Activated CD4-positive, alpha-beta T cell treated with anti-CD3 and anti-CD28 coated beads, Interleukin-2, amount 10 ng/mL, durations not matched to agents 7 days and 5 days (primary cell): Measurements from ENCODE around the gene BACH2. TPM values are rescaled to one million over a fixed set of nuclear protein-coding genes. Genes with fewer than 3 reads are reported as not detected.
A peak's percentile ranks its signal among the peaks of the same experiment; 100 is the strongest.

Experiments
- CTCF ChIA-PET: fragments of 350-600 bp; sonication (Branson Sonifier 250); formaldehyde crosslinking; loops from one replicate; lab custom pipeline; 2021; ENCODE audit warnings: antibody characterized with exemption; lab: Charles Lee
- POLR2A ChIA-PET: fragments of 350-600 bp; sonication (Branson Sonifier 250); formaldehyde crosslinking; loops from one replicate; lab custom pipeline; 2021; ENCODE audit warnings: antibody characterized with exemption; lab: Charles Lee
- DNase-seq: peaks from one replicate; pipeline ENCODE4 v3.0.0-alpha.2; 2020
- H3K27ac Mint-ChIP-seq: one replicate; pipeline ENCODE4 v1.8.0; 2021; ENCODE audit warnings: mild to moderate bottlenecking, moderate library complexity, mixed read lengths
- H3K27me3 Mint-ChIP-seq: one replicate; pipeline ENCODE4 v1.8.0; 2021; ENCODE audit warnings: mixed read lengths
- H3K36me3 Mint-ChIP-seq: one replicate; pipeline ENCODE4 v1.8.0; 2021; ENCODE audit warnings: low read depth, mixed read lengths
- H3K4me1 Mint-ChIP-seq: one replicate; pipeline ENCODE4 v1.8.0; 2021; ENCODE audit warnings: mixed read lengths
- H3K4me3 Mint-ChIP-seq: one replicate; pipeline ENCODE4 v1.8.0; 2021; ENCODE audit warnings: mild to moderate bottlenecking, moderate library complexity, mixed read lengths
- H3K9me3 Mint-ChIP-seq: one replicate; pipeline ENCODE4 v1.8.0; 2021; ENCODE audit warnings: mixed read lengths
- total RNA-seq, 2 experiments: library from RNA; stranded (reverse); gene quantifications; one replicate each; pipeline ENCODE4 v1.2.3, GENCODE V29; 2021

The BACH2 gene
- total RNA-seq, 2 experiments from 2014 or later = 59.4 to 61.6 TPM

GRCh38 chr6:90087106-90087833 is 209.4 kb downstream of the BACH2 start:
- CTCF ChIA-PET = no interaction called here
- no peak overlapping the region for H3K27ac Mint-ChIP-seq
- H3K4me1 Mint-ChIP-seq = peaks cover 74% of the 10 kb centered on the region
- no peak for DNase-seq
- no peak overlapping the region for H3K4me3 Mint-ChIP-seq
- POLR2A ChIA-PET = no interaction called here
- peaks cover 52% of the 10 kb centered on the region for H3K36me3 Mint-ChIP-seq
- H3K27me3 Mint-ChIP-seq = no peaks in the 10 kb centered on the region
- peaks cover 5% of the 10 kb centered on the region for H3K9me3 Mint-ChIP-seq

DNA sequence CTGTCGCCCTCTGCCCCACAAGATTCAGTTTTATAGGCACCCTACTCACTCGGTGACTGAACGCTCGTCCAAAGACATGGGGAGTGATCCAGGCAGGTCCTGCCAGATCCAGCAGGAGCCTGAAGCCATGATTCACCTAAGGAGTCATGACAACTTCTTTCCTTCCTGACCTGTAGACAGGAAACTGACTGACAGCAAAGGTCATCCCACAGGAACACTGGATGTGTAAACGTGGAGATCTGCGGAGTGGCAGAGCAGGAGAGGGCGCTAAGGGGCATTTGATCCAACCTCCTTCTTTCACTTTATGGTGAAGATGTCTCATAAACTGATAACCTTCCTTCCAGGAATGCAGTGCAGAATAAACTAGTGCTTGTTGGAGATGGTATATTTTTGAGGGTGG is 210.1 kb downstream of the BACH2 start:
- H3K4me3 Mint-ChIP-seq = no peak overlapping the region
- ChIA-PET POLR2A (no interaction called here), CTCF (no interaction called here)
- no peak for DNase-seq
- peaks cover 52% of the 10 kb centered on the region for H3K36me3 Mint-ChIP-seq
- peaks cover 81% of the 10 kb centered on the region for H3K4me1 Mint-ChIP-seq
- H3K9me3 Mint-ChIP-seq = peaks cover 5% of the 10 kb centered on the region
- no peak overlapping the region for H3K27ac Mint-ChIP-seq
- H3K27me3 Mint-ChIP-seq = no peaks in the 10 kb centered on the region

DNA sequence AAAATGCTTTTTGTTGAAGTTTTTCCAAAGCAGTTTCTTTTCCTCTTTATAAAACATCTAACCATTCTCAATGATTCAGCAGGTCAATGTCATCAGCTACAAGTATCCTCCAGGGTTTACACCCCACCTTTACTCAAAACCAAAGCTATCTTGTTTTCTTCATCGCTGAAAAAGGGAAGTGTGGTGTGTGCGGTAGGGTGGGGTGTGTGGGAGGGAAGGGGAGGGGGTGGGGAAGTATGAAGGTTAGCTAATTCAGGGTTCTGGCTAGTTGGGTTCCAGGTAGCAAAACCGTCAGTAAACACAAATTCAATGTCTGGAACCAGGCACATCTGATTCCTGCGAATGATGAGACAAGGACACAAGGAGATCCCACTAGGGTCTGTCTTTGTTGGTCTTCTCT is 212.8 kb downstream of the BACH2 start:
- Mint-ChIP-seq H3K9me3 (no peaks in the 10 kb centered on the region), H3K4me3 (peak overlapping the region; percentile 26), H3K27me3 (no peaks in the 10 kb centered on the region), H3K27ac (peak overlapping the region; percentile 63), H3K4me1 (peaks cover 79% of the 10 kb centered on the region), H3K36me3 (peaks cover 48% of the 10 kb centered on the region)
- POLR2A ChIA-PET = interaction anchor here (0.6 kb wide), 1 partner anchor 26 kb away, joined by 3 read pairs; no protein-coding TSS in a partner anchor
- CTCF ChIA-PET = interaction anchor here (0.6 to 1.1 kb wide), 3 partner anchors 11 to 717 kb away, joined by 3 to 4 read pairs (median 3); no protein-coding TSS in a partner anchor
- DNase-seq = peak; percentile 68

GRCh38 chr6:90082847-90083246 is 213.8 kb downstream of the BACH2 start:
- peak overlapping the region; percentile 21 for H3K4me3 Mint-ChIP-seq
- CTCF ChIA-PET = interaction anchor here (0.7 to 1.8 kb wide), 9 partner anchors 9 to 396 kb away, joined by 3 to 4 read pairs (median 3); no protein-coding TSS in a partner anchor

DNA sequence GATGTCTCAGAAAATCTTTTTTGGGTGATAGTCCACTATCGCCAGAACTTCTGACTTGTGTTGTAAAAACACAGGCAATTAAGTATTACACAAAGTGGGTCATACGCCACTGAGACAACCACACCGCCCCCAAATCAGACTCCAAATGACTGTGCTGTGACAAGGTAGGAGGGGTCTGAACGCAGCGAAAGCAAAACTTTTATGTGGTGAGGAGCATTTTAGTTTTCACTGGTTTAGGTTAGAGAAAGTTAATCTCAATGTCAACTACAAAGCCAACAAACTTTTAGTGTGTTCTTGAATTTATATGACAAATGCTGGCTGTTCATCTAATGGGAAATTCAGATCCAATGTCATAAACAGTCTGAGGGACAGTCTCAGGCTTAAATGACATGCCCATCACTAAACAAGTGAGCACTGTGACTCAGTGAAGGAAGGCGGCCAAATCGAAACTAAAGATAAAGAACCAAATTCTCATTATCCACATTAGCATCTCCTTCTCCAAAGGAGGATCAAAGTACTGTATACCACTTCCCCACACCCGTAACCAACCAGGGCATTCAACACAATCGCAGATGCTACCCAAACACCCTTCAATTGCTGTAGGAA is 215.7 kb downstream of the BACH2 start:
- H3K27me3 Mint-ChIP-seq = no peaks in the 10 kb centered on the region
- peak overlapping the region; percentile 96 for H3K27ac Mint-ChIP-seq
- peaks cover 53% of the 10 kb centered on the region for H3K36me3 Mint-ChIP-seq
- DNase-seq = peak; percentile 87
- ChIA-PET POLR2A (no interaction called here), CTCF (interaction anchor here (1.0 to 1.2 kb wide), 3 partner anchors 13 to 398 kb away, joined by 3 read pairs; no protein-coding TSS in a partner anchor)
- H3K4me3 Mint-ChIP-seq = peak overlapping the region; percentile 86
- no peaks in the 10 kb centered on the region for H3K9me3 Mint-ChIP-seq
- H3K4me1 Mint-ChIP-seq = peaks cover 84% of the 10 kb centered on the region

More at GRCh38 chr6:90082847-90083246, 213.8 kb downstream of the BACH2 start:
- POLR2A ChIA-PET = interaction anchor here (0.6 kb wide), 1 partner anchor 11 kb away, joined by 3 read pairs; no protein-coding TSS in a partner anchor
- Mint-ChIP-seq H3K9me3 (no peaks in the 10 kb centered on the region), H3K36me3 (peaks cover 53% of the 10 kb centered on the region), H3K4me1 (peaks cover 82% of the 10 kb centered on the region), H3K27ac (peak overlapping the region; percentile 44), H3K27me3 (no peaks in the 10 kb centered on the region)
- DNase-seq = no peak

DNA sequence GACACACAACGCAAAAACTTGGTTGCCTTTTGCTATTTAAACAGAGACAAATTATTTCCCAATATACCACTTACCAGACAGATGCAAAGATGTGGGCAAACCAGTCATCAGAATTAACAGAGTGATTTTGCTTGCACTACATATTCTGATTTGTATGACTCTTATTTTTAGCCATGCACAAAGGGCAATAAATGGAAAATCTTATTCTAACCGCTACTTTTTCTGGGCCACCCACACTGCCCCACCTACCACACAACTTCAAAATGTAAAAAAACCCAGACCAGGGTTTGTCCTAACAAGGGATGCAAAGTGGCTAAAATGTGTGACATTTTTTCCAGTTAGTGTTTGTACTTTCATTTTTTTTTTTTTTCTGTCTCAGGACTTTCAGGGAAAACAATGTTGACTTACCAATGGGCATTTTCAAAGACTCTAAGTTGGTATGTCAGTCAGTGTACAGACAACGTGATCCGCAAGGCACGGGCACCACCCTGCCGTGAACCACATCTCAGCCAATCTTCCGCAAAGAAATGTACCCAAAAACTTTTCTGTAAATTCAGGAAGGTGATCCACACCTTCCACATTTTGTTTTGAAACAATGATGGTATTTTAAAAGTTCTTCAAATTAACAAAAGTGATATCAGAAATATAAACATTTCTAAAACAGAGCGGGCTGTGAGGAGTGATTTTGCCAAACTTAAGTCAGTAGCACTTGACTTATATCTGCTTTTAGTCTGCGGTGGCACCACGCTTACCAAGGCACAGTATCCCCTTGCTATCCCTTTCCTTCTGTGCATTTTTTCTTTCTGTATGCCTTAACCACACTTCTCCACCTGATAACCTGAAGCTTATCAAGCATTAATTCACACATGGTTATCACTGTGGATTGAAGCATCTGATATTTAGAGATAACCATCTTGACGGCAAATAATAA is 216.8 kb downstream of the BACH2 start:
- H3K4me1 Mint-ChIP-seq = peaks cover 80% of the 10 kb centered on the region
- ChIA-PET CTCF (interaction anchor here (1.0 to 1.2 kb wide), 3 partner anchors 11 to 399 kb away, joined by 3 read pairs; no protein-coding TSS in a partner anchor), POLR2A (no interaction called here)
- H3K36me3 Mint-ChIP-seq = peaks cover 49% of the 10 kb centered on the region
- H3K9me3 Mint-ChIP-seq = no peaks in the 10 kb centered on the region
- H3K27ac Mint-ChIP-seq = peak overlapping the region; percentile 96
- peak; percentile 35 for DNase-seq
- no peaks in the 10 kb centered on the region for H3K27me3 Mint-ChIP-seq
- peak overlapping the region; percentile 86 for H3K4me3 Mint-ChIP-seq

DNA sequence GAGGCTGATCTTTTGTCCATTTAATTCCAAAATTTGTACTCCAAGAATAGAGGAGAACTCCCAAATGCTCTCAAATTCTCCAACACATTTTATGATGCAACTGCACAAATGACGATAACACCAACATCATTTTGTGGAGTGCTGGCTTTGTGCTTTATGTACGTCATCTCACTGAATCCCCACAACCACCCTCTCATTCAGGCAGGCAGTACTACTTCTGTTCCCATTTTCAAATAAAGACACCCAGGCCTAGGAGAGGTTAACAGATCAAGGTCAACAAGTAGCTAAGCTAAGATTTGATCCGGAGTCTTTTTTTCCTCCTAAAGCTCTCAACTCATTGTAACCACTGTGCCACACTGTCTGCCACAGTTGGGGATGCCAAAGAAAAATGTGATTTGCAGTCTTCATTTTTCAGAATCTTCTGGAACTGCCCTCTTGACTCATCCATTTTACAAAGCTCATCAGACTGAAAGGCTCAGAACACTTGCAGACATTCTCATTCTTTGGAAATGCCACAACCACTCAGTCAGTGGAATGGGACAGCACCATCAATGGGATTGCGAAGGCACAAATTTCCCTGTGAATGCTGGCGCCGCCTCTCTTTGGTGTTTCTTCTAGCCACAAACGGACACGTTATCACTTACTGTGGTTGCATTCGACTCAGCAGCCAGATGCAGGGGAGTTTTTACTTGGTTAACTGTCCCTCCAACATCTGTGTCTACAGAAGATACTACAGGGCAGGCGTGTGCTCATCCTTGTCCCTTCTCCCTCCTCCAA is 217.9 kb downstream of the BACH2 start:
- CTCF ChIA-PET = no interaction called here
- no peaks in the 10 kb centered on the region for H3K27me3 Mint-ChIP-seq
- H3K36me3 Mint-ChIP-seq = peaks cover 55% of the 10 kb centered on the region
- H3K4me3 Mint-ChIP-seq = peak overlapping the region; percentile 86
- peak overlapping the region; percentile 96 for H3K27ac Mint-ChIP-seq
- POLR2A ChIA-PET = interaction anchor here (0.7 kb wide), 1 partner anchor 311 kb away, joined by 4 read pairs; no protein-coding TSS in a partner anchor
- H3K4me1 Mint-ChIP-seq = peaks cover 80% of the 10 kb centered on the region
- H3K9me3 Mint-ChIP-seq = no peaks in the 10 kb centered on the region
- DNase-seq = peak; percentile 52

DNA sequence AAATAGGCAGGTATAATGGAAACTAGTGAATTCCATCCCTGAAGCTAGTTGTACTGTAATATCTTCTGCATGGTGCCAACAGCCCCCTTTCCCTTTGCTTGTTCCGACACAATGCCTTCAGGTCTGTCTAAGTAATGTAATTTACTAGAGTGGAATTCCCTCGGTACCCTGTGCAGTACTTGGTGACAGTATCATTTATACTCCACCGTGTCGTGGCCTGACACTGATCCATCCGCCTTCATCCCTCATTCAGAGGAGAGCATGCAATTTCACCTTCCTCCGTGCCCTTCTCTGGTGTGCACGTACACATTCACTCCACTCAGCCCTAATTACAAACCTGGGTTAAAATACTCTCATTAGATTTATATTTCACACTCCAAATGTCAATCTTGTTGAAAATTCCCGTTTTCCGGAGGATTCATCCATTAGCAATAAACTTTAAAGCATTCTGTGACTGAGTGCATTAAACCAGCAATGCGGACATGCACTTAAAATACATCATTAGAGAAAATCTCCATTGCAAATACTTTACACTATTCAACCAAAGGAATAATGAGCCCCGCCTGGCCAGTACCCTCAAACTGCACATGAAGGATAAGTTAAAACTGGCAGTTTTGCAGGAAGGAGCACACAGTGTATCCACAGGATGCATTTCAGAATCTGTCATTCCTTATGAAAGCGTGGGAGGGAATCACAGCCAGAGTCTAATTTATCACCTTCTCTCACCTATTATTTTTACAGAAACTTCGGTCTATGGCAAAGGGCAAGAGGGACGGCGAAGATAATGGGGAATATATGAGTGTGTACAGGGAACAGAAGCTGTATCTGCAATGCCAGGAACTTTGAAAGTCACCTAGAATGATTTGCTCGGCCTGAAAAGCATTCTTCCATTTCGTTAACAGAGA is 219.9 kb downstream of the BACH2 start:
- no peak overlapping the region for H3K27ac Mint-ChIP-seq

GRCh38 chr6:90074161-90074850 is 222.3 kb downstream of the BACH2 start:
- POLR2A ChIA-PET = no interaction called here
- Mint-ChIP-seq H3K27me3 (no peaks in the 10 kb centered on the region), H3K27ac (no peak overlapping the region), H3K9me3 (no peaks in the 10 kb centered on the region), H3K36me3 (peaks cover 82% of the 10 kb centered on the region), H3K4me3 (no peak overlapping the region), H3K4me1 (peaks cover 89% of the 10 kb centered on the region)
- DNase-seq = no peak
- CTCF ChIA-PET = interaction anchor here (1.4 kb wide), 1 partner anchor 23 kb away, joined by 3 read pairs; no protein-coding TSS in a partner anchor

More for the DNA sequence above, 219.9 kb downstream of the BACH2 start:
- Mint-ChIP-seq H3K4me1 (peaks cover 83% of the 10 kb centered on the region), H3K27me3 (no peaks in the 10 kb centered on the region), H3K36me3 (peaks cover 73% of the 10 kb centered on the region), H3K4me3 (peak overlapping the region; percentile 86), H3K9me3 (no peaks in the 10 kb centered on the region)
- ChIA-PET POLR2A (no interaction called here), CTCF (no interaction called here)
- DNase-seq = no peak

- Mint-ChIP-seq H3K27ac (peak overlapping the region; percentile 2), H3K4me3 (no peak overlapping the region), H3K36me3 (peaks cover 80% of the 10 kb centered on the region), H3K4me1 (peaks cover 88% of the 10 kb centered on the region), H3K27me3 (no peaks in the 10 kb centered on the region), H3K9me3 (no peaks in the 10 kb centered on the region)
- no peak for DNase-seq
- ChIA-PET CTCF (interaction anchor here (0.5 to 1.2 kb wide), 3 partner anchors 22 to 133 kb away, joined by 3 read pairs; no protein-coding TSS in a partner anchor), POLR2A (no interaction called here)
Observed at GRCh38 chr6:90072935-90073464, 223.6 kb downstream of the BACH2 start.
